GM12873 (cell line): ENCODE data around the gene BHLHE23.

Source experiments
- TF ChIP-seq, protein P1 (sequence below): IDR thresholded peaks from 2 replicates; pipeline ENCODE4 v1.5.1; 2012; ENCODE audit warnings: low read depth, mild to moderate bottlenecking, moderate library complexity, low read length, control low read depth; ENCODE audit not compliant: insufficient read depth; ENCODE audit errors: missing control alignments

BHLHE23 gene

GRCh38 chr20:63015147-63015661 is 8.4 kb upstream of the BHLHE23 start:
- TF ChIP-seq, protein P1, sequence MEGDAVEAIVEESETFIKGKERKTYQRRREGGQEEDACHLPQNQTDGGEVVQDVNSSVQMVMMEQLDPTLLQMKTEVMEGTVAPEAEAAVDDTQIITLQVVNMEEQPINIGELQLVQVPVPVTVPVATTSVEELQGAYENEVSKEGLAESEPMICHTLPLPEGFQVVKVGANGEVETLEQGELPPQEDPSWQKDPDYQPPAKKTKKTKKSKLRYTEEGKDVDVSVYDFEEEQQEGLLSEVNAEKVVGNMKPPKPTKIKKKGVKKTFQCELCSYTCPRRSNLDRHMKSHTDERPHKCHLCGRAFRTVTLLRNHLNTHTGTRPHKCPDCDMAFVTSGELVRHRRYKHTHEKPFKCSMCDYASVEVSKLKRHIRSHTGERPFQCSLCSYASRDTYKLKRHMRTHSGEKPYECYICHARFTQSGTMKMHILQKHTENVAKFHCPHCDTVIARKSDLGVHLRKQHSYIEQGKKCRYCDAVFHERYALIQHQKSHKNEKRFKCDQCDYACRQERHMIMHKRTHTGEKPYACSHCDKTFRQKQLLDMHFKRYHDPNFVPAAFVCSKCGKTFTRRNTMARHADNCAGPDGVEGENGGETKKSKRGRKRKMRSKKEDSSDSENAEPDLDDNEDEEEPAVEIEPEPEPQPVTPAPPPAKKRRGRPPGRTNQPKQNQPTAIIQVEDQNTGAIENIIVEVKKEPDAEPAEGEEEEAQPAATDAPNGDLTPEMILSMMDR, result no peak

GRCh38 chr20:63014710-63015109 is 7.9 kb upstream of the BHLHE23 start:
- TF ChIP-seq, protein P1, result no peak

GRCh38 chr20:63014287-63014686 is 7.5 kb upstream of the BHLHE23 start:
- TF ChIP-seq, protein P1, result no peak

DNA sequence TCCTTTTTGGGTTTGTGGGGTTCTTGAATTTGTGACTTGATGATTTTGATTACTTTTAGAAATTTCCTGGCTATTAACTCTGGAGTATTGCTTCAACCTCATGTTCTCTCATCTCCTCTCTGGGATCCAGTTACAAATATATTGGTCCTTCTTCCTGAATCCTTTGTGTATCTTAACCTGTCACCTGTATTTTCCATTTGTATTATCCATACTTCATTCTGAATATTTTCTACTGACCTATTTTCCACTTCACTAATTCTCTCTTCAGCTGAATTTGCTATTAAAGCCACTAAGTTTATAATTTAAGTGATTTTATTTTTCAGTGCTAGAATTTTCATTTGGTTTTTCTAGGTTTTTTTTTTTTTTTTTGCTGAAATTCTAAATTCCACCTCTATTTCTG is 6.4 kb upstream of the BHLHE23 start:
- TF ChIP-seq, protein P1, result no peak

GRCh38 chr20:63011798-63012197 is 5.0 kb upstream of the BHLHE23 start:
- TF ChIP-seq, protein P1, result no peak

GRCh38 chr20:63009988-63010769 is 3.4 kb upstream of the BHLHE23 start:
- TF ChIP-seq, protein P1, result no peak

GRCh38 chr20:63009045-63009961 is 2.5 kb upstream of the BHLHE23 start:
- TF ChIP-seq, protein P1, result peak; percentile 88
